Keratinocyte (primary cell): ENCODE results near the gene HTR5A.

Source experiments
- EZH2 ChIP-seq: IDR thresholded peaks from one replicate; pipeline ENCODE4 v1.6.1; 2012; ENCODE audit warnings: inconsistent platforms, mild to moderate bottlenecking, low read length, moderate library complexity
- TF ChIP-seq, protein P1 (sequence below), 3 experiments: IDR thresholded peaks in 1 of 3; conservative IDR thresholded peaks in 1 of 3; optimal IDR thresholded peaks in 1 of 3; 2 replicates in 2 of 3; 3 replicates in 1 of 3; pipeline versions ENCODE3 to v1.5.1; 2011; ENCODE audit warnings: low read length in 3 of 3, mild to moderate bottlenecking in 3 of 3, moderate library complexity in 2 of 3, control low read depth in 1 of 3, inconsistent platforms in 1 of 3; ENCODE audit not compliant: insufficient read depth in 2 of 3; ENCODE audit errors: extremely low read depth in 1 of 3

DNA sequence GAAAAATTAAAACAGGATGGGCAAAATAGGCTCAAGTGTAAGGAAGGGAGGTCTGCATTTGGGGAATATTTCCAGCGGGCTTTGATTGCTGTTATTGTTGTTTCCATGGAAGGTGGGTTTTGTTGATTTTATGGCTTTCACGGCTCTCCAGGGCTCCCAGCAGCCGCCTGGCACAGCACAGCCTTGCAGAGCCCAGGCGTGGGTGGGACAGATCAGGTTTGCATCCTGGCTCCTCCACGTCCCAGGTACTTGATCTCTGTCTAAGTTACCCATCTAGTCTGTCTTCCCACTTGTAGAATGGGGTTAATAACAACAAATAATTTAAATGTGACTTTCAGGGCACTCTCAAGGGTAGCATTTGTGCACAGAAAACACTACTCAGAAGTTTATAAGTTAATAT, 45.2 kb downstream of the HTR5A start:
- TF ChIP-seq, protein P1, sequence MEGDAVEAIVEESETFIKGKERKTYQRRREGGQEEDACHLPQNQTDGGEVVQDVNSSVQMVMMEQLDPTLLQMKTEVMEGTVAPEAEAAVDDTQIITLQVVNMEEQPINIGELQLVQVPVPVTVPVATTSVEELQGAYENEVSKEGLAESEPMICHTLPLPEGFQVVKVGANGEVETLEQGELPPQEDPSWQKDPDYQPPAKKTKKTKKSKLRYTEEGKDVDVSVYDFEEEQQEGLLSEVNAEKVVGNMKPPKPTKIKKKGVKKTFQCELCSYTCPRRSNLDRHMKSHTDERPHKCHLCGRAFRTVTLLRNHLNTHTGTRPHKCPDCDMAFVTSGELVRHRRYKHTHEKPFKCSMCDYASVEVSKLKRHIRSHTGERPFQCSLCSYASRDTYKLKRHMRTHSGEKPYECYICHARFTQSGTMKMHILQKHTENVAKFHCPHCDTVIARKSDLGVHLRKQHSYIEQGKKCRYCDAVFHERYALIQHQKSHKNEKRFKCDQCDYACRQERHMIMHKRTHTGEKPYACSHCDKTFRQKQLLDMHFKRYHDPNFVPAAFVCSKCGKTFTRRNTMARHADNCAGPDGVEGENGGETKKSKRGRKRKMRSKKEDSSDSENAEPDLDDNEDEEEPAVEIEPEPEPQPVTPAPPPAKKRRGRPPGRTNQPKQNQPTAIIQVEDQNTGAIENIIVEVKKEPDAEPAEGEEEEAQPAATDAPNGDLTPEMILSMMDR (optimal IDR thresholded peaks at IDR 0.05 in 1 of 3, IDR thresholded peaks at IDR 0.05 in 1 of 3, conservative IDR thresholded peaks at IDR 0.05 in 1 of 3; ENCODE audit: extremely low read depth in 1 of 3, insufficient read depth in 2 of 3, low read length in 3 of 3), result no peak
- no peak for TF ChIP-seq EZH2
